ENCODE data around the gene TBC1D24. TPM values are rescaled to one million over a fixed set of nuclear protein-coding genes. Genes with fewer than 3 reads are reported as not detected.

Gene TBC1D24
- polyA plus RNA-seq, 1 donor (not counting 4 experiments of a cell fraction or from before 2014, with no cell fraction given): 3.0 TPM

DNA sequence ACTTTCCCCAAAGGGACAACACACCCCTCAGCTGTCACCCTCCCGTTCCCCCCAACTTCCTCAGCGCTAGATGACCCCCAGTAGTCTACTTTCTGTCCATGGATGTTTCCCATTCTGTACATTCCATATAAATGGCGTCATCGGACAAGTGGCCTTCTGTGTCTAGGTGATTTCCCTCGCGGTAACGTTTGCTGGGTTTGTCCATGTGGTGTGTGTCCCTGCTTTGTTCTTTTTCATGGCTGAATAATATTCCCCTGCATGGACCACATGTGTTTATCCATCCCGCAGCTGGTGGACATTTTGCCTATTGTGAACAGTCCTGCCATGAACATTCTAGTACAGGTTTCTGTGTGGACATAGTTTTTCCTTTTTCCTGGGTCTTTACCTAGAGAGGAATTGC is 22.3 kb upstream of the TBC1D24 start:
- no peak overlapping the region for H3K9ac ChIP-seq (ENCODE audit: control insufficient read depth, extremely low read depth, insufficient read depth, low read length)
- peaks cover 20 to 39% of the 10 kb centered on the region in 2 experiments for H3K36me3 ChIP-seq (ENCODE audit: control insufficient read depth in 2 of 2, extremely low read depth in 1 of 2, insufficient read depth in 2 of 2, low read length in 2 of 2)
- H3K4me3 ChIP-seq (ENCODE audit: control insufficient read depth in 2 of 3, extremely low read depth in 1 of 3, insufficient read depth in 2 of 3, low read depth in 1 of 3, low read length in 3 of 3): no peak overlapping the region
- dilution Hi-C loops (cut with MboI; ENCODE audit: extremely low pct_ligation_motif_present, low sequenced_read_pairs): no loop called here
- TF ChIP-seq, protein P1, sequence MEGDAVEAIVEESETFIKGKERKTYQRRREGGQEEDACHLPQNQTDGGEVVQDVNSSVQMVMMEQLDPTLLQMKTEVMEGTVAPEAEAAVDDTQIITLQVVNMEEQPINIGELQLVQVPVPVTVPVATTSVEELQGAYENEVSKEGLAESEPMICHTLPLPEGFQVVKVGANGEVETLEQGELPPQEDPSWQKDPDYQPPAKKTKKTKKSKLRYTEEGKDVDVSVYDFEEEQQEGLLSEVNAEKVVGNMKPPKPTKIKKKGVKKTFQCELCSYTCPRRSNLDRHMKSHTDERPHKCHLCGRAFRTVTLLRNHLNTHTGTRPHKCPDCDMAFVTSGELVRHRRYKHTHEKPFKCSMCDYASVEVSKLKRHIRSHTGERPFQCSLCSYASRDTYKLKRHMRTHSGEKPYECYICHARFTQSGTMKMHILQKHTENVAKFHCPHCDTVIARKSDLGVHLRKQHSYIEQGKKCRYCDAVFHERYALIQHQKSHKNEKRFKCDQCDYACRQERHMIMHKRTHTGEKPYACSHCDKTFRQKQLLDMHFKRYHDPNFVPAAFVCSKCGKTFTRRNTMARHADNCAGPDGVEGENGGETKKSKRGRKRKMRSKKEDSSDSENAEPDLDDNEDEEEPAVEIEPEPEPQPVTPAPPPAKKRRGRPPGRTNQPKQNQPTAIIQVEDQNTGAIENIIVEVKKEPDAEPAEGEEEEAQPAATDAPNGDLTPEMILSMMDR (optimal IDR thresholded peaks at IDR 0.05 in 1 of 3, IDR thresholded peaks at IDR 0.05 in 1 of 3, conservative IDR thresholded peaks at IDR 0.05 in 1 of 3; ENCODE audit: extremely low read depth in 1 of 3, insufficient read depth in 2 of 3, low read length in 3 of 3): no peak
- TF ChIP-seq EZH2 (IDR thresholded peaks at IDR 0.05; ENCODE audit: low read length): no peak
- H3K4me1 ChIP-seq (ENCODE audit: control insufficient read depth, extremely low read depth, insufficient read depth, low read length): no peaks in the 10 kb centered on the region
- H3K27me3 ChIP-seq (ENCODE audit: control insufficient read depth, extremely low read depth, insufficient read depth, low read length): no peaks in the 10 kb centered on the region
- DNase-seq (ENCODE audit: low read depth, low spot score) (no peak), FAIRE-seq (no peak)
- no peak overlapping the region for H3K4me2 ChIP-seq (ENCODE audit: control insufficient read depth, extremely low read depth, insufficient read depth, low read depth, low read length)
- H3K9me1 ChIP-seq (ENCODE audit: control insufficient read depth, extremely low read depth, insufficient read depth, low read length): no peaks in the 10 kb centered on the region
- H3K27ac ChIP-seq (ENCODE audit: control insufficient read depth, insufficient read depth, low read length): no peak overlapping the region
- H3K9me3 ChIP-seq (ENCODE audit: control insufficient read depth, low read depth, low read length): no peaks in the 10 kb centered on the region
- no peaks in the 10 kb centered on the region for H3K79me2 ChIP-seq (ENCODE audit: control insufficient read depth, insufficient read depth, low read length)
- no peaks in the 10 kb centered on the region for H4K20me1 ChIP-seq (ENCODE audit: control insufficient read depth, extremely low read depth, insufficient read depth, low read length)
- H2AFZ ChIP-seq (ENCODE audit: control insufficient read depth, low read length): no peak overlapping the region

DNA sequence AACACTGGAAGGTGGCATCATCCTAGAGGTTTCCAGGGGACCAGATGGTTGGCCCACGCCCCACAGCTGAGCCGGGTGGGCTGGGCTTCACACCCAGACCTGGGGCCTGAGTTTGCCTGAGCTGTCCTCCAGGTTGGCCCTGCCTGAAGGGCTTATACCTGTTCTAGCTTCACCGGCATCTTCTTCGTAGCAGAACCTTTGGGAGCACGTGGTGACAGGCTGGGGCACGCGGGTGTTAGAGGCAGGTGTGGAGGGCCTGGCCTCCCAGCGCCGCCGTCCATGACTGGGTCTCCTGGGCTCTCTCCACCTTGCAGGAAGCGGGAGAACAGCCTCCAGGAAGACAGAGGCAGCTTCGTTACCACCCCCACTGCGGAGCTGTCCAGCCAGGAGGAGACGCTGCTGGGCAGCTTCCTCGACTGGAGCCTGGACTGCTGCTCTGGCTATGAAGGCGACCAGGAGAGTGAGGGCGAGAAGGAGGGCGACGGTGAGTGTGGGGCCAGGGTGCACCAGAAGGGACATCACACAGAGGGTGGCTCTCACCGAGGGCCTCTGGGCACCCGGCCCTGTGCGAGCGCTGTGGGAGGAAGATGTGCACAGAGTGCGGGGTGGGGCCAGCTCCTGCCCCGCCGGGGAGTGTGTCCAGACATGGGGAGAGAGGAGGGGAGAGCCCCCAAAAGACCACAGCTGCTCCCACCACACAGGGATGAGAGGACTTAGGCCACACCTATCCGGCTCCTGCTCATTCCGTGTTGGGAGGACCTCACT is 19.7 kb upstream of the TBC1D24 start:
- Histone ChIP-seq H3K9ac (ENCODE audit: control insufficient read depth, extremely low read depth, insufficient read depth, low read length) (no peak overlapping the region), H3K9me1 (ENCODE audit: control insufficient read depth, extremely low read depth, insufficient read depth, low read length) (no peaks in the 10 kb centered on the region), H3K27me3 (ENCODE audit: control insufficient read depth, extremely low read depth, insufficient read depth, low read length) (no peaks in the 10 kb centered on the region), H3K4me2 (ENCODE audit: control insufficient read depth, extremely low read depth, insufficient read depth, low read depth, low read length) (no peak overlapping the region), H3K79me2 (ENCODE audit: control insufficient read depth, insufficient read depth, low read length) (no peaks in the 10 kb centered on the region), H3K4me1 (ENCODE audit: control insufficient read depth, extremely low read depth, insufficient read depth, low read length) (peaks cover 4% of the 10 kb centered on the region), H3K36me3 (ENCODE audit: control insufficient read depth in 2 of 2, extremely low read depth in 1 of 2, insufficient read depth in 2 of 2, low read length in 2 of 2) (peaks cover 14 to 36% of the 10 kb centered on the region in 2 experiments), H3K4me3 (ENCODE audit: control insufficient read depth in 2 of 3, extremely low read depth in 1 of 3, insufficient read depth in 2 of 3, low read depth in 1 of 3, low read length in 3 of 3) (no peak overlapping the region), H3K27ac (ENCODE audit: control insufficient read depth, insufficient read depth, low read length) (no peak overlapping the region), H2AFZ (ENCODE audit: control insufficient read depth, low read length) (no peak overlapping the region), H3K9me3 (ENCODE audit: control insufficient read depth, low read depth, low read length) (no peaks in the 10 kb centered on the region), H4K20me1 (ENCODE audit: control insufficient read depth, extremely low read depth, insufficient read depth, low read length) (no peaks in the 10 kb centered on the region)
- no peak for TF ChIP-seq EZH2 (IDR thresholded peaks at IDR 0.05; ENCODE audit: low read length)
- TF ChIP-seq, protein P1 (optimal IDR thresholded peaks at IDR 0.05 in 1 of 3, IDR thresholded peaks at IDR 0.05 in 1 of 3, conservative IDR thresholded peaks at IDR 0.05 in 1 of 3; ENCODE audit: extremely low read depth in 1 of 3, insufficient read depth in 2 of 3, low read length in 3 of 3): no peak
- dilution Hi-C loops (cut with MboI; ENCODE audit: extremely low pct_ligation_motif_present, low sequenced_read_pairs): no loop called here
- FAIRE-seq (no peak), DNase-seq (ENCODE audit: low read depth, low spot score) (no peak)
